Posterior cingulate gyrus (tissue), 11 donors: ENCODE data around the gene PCDHGB4.
A peak's percentile ranks its signal among the peaks of the same experiment; 100 is the strongest.
"Not testable (repeated sequence)": the region's sequence is repeated elsewhere in the genome, so short reads cannot be mapped to it uniquely, and the experiment has no call there.

Source experiments
- DNase-seq, 10 donors: peaks; one replicate each; pipeline versions ENCODE4 v3.0.0 to v3.0.0-alpha.2; 2020 to 2021; ENCODE audit warnings: mixed read lengths in 3 of 10
- intact Hi-C: fragments of 100-400 bp; cut with DNase I; formaldehyde crosslinking; loops from one replicate; pipeline ENCODE4 v1.15.1; 2023

PCDHGB4 gene

GRCh38 chr5:141366016-141366896, 21.2 kb upstream of the PCDHGB4 start:
- intact Hi-C loops: no loop called here
- DNase-seq: peak in 1 of 10 donors; percentile 77

- DNase-seq: no peak
- intact Hi-C loops: no loop called here
Observed at GRCh38 chr5:141369994-141370848, 17.3 kb upstream of the PCDHGB4 start, which contains the start of gene PCDHGB3. Gene PCDHGB3 (plus strand): TSS chr5:141370242. CDS start chr5:141370395, 153 bp downstream.

- no peak for DNase-seq
- intact Hi-C loops: no loop called here
Observed at GRCh38 chr5:141371572-141372475, 15.7 kb upstream of the PCDHGB4 start.

- no peak for DNase-seq
Observed at GRCh38 chr5:141373673-141374317, 13.7 kb upstream of the PCDHGB4 start, which contains the start of gene PCDHGA6. Gene PCDHGA6 (plus strand): TSS chr5:141373891. CDS start chr5:141374084, 193 bp downstream.

GRCh38 chr5:141374627-141375026, 12.9 kb upstream of the PCDHGB4 start:
- intact Hi-C loops: no loop called here
- DNase-seq: no peak

More at GRCh38 chr5:141373673-141374317, 13.7 kb upstream of the PCDHGB4 start, which contains the start of gene PCDHGA6:
- intact Hi-C loops: no loop called here

- intact Hi-C loops, DNase-seq: not testable (repeated sequence)
Observed at GRCh38 chr5:141375444-141376155, 11.9 kb upstream of the PCDHGB4 start.

GRCh38 chr5:141382469-141383294, 4.8 kb upstream of the PCDHGB4 start, which contains the start of gene PCDHGA7:
Gene PCDHGA7 (plus strand): TSS chr5:141382742. CDS start chr5:141382900, 158 bp downstream.
- intact Hi-C loops: no loop called here
- no peak for DNase-seq

- intact Hi-C loops: no loop called here
- no peak for DNase-seq
Observed at GRCh38 chr5:141383345-141383744, 4.2 kb upstream of the PCDHGB4 start.

GRCh38 chr5:141384471-141385267, 2.8 kb upstream of the PCDHGB4 start:
- no peak for DNase-seq

GRCh38 chr5:141388661-141389060, 1.2 kb downstream of the PCDHGB4 start:
- intact Hi-C loops: no loop called here
- DNase-seq: no peak

More at GRCh38 chr5:141384471-141385267, 2.8 kb upstream of the PCDHGB4 start:
- intact Hi-C loops: no loop called here

- intact Hi-C loops: no loop called here
- DNase-seq: peak in 1 of 10 donors; percentile 80
Observed at GRCh38 chr5:141389153-141390042, 1.9 kb downstream of the PCDHGB4 start.

- intact Hi-C loops: no loop called here
- DNase-seq: no peak
Observed at GRCh38 chr5:141392429-141393198, 5.1 kb downstream of the PCDHGB4 start, which contains the start of gene PCDHGA8. Gene PCDHGA8 (plus strand): TSS chr5:141392633. CDS start chr5:141392814, 181 bp downstream.

- intact Hi-C loops: no loop called here
- no peak for DNase-seq
Observed at GRCh38 chr5:141393267-141393666, 5.8 kb downstream of the PCDHGB4 start.

- intact Hi-C loops: not testable (repeated sequence)
Observed at GRCh38 chr5:141394401-141395187, 7.1 kb downstream of the PCDHGB4 start.

More at GRCh38 chr5:141394401-141395187, 7.1 kb downstream of the PCDHGB4 start:
- peak in 1 of 10 donors; percentile 66 for DNase-seq
